MM.1S (cell line): Measurements from ENCODE around the gene RHPN2.

Source experiments
- CTCF ChIP-seq: fragments of 300-600 bp; sonication (generic); IDR thresholded peaks from 2 replicates; pipeline ENCODE4 v1.5.1; 2016; ENCODE audit warnings: antibody characterized with exemption, low read length, mixed read lengths
- EZH2phosphoT487 ChIP-seq: fragments of 300-600 bp; sonication (generic); IDR thresholded peaks from 2 replicates; pipeline ENCODE4 v1.6.1; 2018; ENCODE audit warnings: antibody characterized with exemption, low read length

GRCh38 chr19:33062902-33063301, 1.8 kb downstream of the RHPN2 start:
- TF ChIP-seq CTCF (no peak), EZH2phosphoT487 (no peak)
